GM06990 (cell line): ENCODE data around the gene GALNS.

Experiments
- DNase-seq: peaks from one replicate; pipeline ENCODE4 v3.0.0-alpha.2; 2011; ENCODE audit not compliant: insufficient read length; ENCODE audit errors: extremely low read depth
- H3K27me3 ChIP-seq: replicated peaks from 2 replicates; pipeline ENCODE4 v1.6.0; 2011; ENCODE audit warnings: low read length; ENCODE audit not compliant: control insufficient read depth, insufficient read depth
- H3K36me3 ChIP-seq: 2 replicates; pipeline ENCODE4 v1.5.1; 2011; ENCODE audit warnings: low read length; ENCODE audit not compliant: control insufficient read depth, insufficient read depth
- H3K4me3 ChIP-seq: replicated peaks from 2 replicates; pipeline ENCODE4 v1.5.1; 2011; ENCODE audit warnings: low read depth, mild to moderate bottlenecking, control low read depth, low read length
- CTCF ChIP-seq: IDR thresholded peaks from 2 replicates; pipeline ENCODE4 v1.5.1; 2011; ENCODE audit warnings: low read length, control low read depth, mild to moderate bottlenecking, inconsistent platforms; ENCODE audit not compliant: insufficient read depth, poor library complexity, severe bottlenecking

Gene GALNS

GRCh38 chr16:88809068-88809675 lies 47.6 kb downstream of the GALNS start:
- Histone ChIP-seq H3K36me3 (peaks cover 38% of the 10 kb centered on the region), H3K27me3 (no peaks in the 10 kb centered on the region), H3K4me3 (no peak overlapping the region)
- DNase-seq, result no peak
- TF ChIP-seq CTCF, result no peak

GRCh38 chr16:88807626-88808453 lies 48.9 kb downstream of the GALNS start:
- no peak for TF ChIP-seq CTCF
- Histone ChIP-seq H3K4me3 (no peak overlapping the region), H3K36me3 (peaks cover 38% of the 10 kb centered on the region)

GRCh38 chr16:88807142-88807625 lies 49.6 kb downstream of the GALNS start:
- Histone ChIP-seq H3K4me3 (no peak overlapping the region), H3K36me3 (peaks cover 38% of the 10 kb centered on the region), H3K27me3 (no peaks in the 10 kb centered on the region)
- no peak for TF ChIP-seq CTCF
- no peak for DNase-seq

More at GRCh38 chr16:88807626-88808453, 48.9 kb downstream of the GALNS start:
- no peaks in the 10 kb centered on the region for H3K27me3 ChIP-seq
- DNase-seq, result no peak

- no peak for TF ChIP-seq CTCF
- H3K4me3 ChIP-seq, result no peak overlapping the region
- peaks cover 38% of the 10 kb centered on the region for H3K36me3 ChIP-seq
- H3K27me3 ChIP-seq, result no peaks in the 10 kb centered on the region
- no peak for DNase-seq
Observed at GRCh38 chr16:88806491-88807111, 50.1 kb downstream of the GALNS start.

GRCh38 chr16:88805887-88806393 lies 50.8 kb downstream of the GALNS start:
- Histone ChIP-seq H3K36me3 (peaks cover 38% of the 10 kb centered on the region), H3K4me3 (no peak overlapping the region), H3K27me3 (no peaks in the 10 kb centered on the region)
- TF ChIP-seq CTCF, result no peak
- no peak for DNase-seq
